GM15510 (cell line): ENCODE measurements around the gene KAZN.

Experiments used
- POLR2A ChIP-seq: IDR thresholded peaks from 3 replicates; pipeline ENCODE4 v1.6.1; 2011; ENCODE audit warnings: borderline replicate concordance; ENCODE audit not compliant: insufficient read length; ENCODE audit errors: extremely low read depth

Gene KAZN

GRCh38 chr1:15155888-15156741 is 557.6 kb downstream of the KAZN start:
- TF ChIP-seq POLR2A: no peak

- no peak for TF ChIP-seq POLR2A
These were observed 558.4 kb downstream of the KAZN start for GRCh38 chr1:15156807-15157380.

- TF ChIP-seq POLR2A: no peak
These were observed 559.3 kb downstream of the KAZN start for GRCh38 chr1:15157524-15158399.

GRCh38 chr1:15158506-15159165 is 560.2 kb downstream of the KAZN start:
- TF ChIP-seq POLR2A: no peak

- no peak for TF ChIP-seq POLR2A
These were observed 560.7 kb downstream of the KAZN start for GRCh38 chr1:15159166-15159555.

- TF ChIP-seq POLR2A: no peak
These were observed 562.1 kb downstream of the KAZN start for GRCh38 chr1:15160626-15161025.

GRCh38 chr1:15167386-15167785 is 568.9 kb downstream of the KAZN start:
- no peak for TF ChIP-seq POLR2A
